AG10803 (cell line): Measurements from ENCODE around the gene ICE2.
"Not testable (repeated sequence)": the region's sequence is repeated elsewhere in the genome, so short reads cannot be mapped to it uniquely, and the experiment has no call there.

Experiments
- DNase-seq: peaks from one replicate; pipeline ENCODE4 v3.0.0; 2010; ENCODE audit warnings: low read depth
- H3K4me3 ChIP-seq: 2 replicates; pipeline ENCODE4 v1.5.1; 2011; ENCODE audit warnings: mild to moderate bottlenecking, low read length, control low read depth
- CTCF ChIP-seq: conservative IDR thresholded peaks from 2 replicates; pipeline ENCODE4 v1.5.1; 2011; ENCODE audit warnings: mild to moderate bottlenecking, low read length, control low read depth, inconsistent platforms

The ICE2 gene

GRCh38 chr15:60408463-60408981, 70.4 kb downstream of the ICE2 start:
- peak; percentile 81 for DNase-seq
- no peak overlapping the region for H3K4me3 ChIP-seq
- TF ChIP-seq CTCF = no peak

DNA sequence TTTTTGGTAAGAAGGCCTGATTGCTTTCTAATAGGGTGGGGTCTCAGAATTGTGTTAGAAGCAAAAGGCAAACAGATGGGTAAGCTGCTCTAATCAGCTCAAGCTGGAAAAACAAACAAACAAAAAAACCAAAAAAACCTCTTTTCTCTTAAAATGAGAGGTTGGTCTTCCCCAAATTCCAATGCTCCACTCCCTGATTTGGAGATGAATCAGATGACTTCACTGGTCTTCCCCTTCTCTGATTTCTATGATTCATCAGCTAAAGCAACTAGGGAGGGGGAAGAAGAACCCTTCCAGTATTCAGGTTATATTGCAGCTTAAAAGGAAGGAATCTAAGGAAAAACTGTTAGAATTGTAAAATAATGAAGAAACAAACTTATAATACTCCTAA, 71.5 kb downstream of the ICE2 start:
- no peak for TF ChIP-seq CTCF
- no peak overlapping the region for H3K4me3 ChIP-seq
- peak; percentile 85 for DNase-seq

DNA sequence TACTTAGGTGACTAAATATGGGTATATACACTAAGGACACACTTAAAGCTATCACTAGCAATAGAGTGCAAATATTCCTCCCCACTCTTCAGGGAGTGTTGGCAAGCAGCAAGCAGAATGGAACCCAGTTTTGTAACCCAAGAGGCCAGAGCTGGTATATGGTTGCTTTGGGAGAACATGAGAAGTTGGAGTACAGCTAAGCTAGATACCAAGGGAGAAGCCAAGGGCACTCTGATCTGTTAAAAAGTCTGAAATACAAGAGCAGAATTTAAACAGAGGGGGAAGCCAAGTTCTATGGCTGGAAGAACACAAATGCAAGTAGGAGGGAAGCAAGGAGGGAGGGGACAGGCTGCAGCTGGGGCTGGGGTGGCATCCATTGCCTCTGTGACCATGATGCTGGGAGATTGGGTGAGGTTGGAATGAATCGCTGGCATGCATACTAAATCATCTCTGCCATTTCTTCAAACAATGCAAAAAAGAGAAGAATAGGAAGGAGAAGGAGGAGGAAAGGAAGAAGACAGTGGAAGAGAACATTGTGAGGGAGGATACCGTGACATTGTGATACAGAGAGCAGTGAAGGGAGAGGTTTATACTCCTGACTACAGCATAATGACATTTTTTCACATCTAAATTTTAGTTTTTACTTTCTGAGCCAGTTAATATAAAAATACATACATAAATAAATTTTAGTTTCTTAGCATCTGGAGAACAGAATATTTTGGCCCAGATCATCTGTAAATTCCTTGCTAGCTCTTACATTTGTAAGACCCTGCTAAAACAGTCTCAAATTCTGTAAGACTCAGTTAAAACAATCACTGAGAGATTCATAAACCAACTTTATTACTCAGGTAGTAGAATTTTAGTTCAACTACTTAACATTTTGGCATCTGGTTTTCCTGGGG, 72.2 kb downstream of the ICE2 start:
- no peak for DNase-seq
- H3K4me3 ChIP-seq = no peak overlapping the region
- TF ChIP-seq CTCF = no peak

DNA sequence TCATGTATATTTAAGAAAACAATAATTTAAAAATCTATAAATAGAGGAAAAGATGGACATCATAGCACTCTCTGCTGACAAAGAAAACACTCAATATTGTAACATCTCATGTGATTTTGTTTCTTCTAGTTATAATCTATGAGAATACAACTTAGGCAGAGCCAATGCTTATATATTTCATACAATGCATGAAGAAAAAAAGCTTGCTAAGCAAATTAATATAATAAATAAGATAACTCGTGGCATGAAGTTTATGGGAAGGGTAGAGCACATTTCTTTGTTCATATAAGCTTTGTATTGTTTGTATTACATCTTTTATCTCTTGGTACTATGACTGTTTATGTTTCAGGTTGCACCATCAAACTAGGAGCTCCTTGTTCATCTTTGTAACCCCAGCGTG, 73.5 kb downstream of the ICE2 start:
- no peak for TF ChIP-seq CTCF
- H3K4me3 ChIP-seq = no peak overlapping the region
- DNase-seq = no peak

GRCh38 chr15:60404351-60404750, 74.6 kb downstream of the ICE2 start:
- DNase-seq, H3K4me3 ChIP-seq: not testable (repeated sequence)

DNA sequence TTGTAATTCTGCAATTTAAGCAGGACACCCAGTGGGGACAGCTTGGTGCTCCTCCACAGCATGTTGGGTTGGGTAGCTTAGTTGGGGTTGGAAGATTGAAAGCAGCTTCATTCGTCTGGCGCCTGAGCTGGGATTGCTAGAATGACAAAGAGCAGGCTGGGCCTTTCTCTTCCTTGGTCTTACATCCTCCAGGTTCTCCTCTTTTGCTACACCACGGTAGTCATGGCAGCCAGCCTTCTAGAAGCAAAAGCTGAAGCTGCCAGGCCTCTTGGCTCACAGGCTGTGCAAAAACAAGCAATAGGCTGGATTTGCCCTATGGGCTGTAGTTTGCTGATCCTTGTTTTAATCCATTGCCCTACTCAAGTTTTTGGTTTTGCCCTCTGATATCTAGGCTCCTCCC, 78.0 kb downstream of the ICE2 start:
- no peak for TF ChIP-seq CTCF
- H3K4me3 ChIP-seq = no peak overlapping the region
- no peak for DNase-seq

- TF ChIP-seq CTCF = no peak
- H3K4me3 ChIP-seq = no peak overlapping the region; the same call in 1 of the 2 replicates
- peak; percentile 79 for DNase-seq
These were observed 79.0 kb downstream of the ICE2 start for GRCh38 chr15:60399931-60400330.
